Lower lobe of right lung (tissue), 2 donors: ENCODE results near the gene OR10X1. TPM values are rescaled to one million over a fixed set of nuclear protein-coding genes. Genes with fewer than 3 reads are reported as not detected.

ENCODE experiments used
- ATAC-seq, 2 donors: fragments of 200-7000 bp; cut with Tn5 transposase; one replicate each; pipeline ENCODE4 v1.9.1; 2020 to 2022; ENCODE audit warnings: mild to moderate bottlenecking in 2 of 2, moderate library complexity in 2 of 2
- DNase-seq: peaks from one replicate; pipeline ENCODE4 v3.0.0-alpha.2; 2020
- H3K27ac ChIP-seq: fragments of 200-600 bp; one replicate; pipeline ENCODE4 v1.8.0; 2022
- H3K27me3 ChIP-seq: fragments of 200-600 bp; one replicate; pipeline ENCODE4 v1.8.0; 2022; ENCODE audit warnings: low read depth
- H3K36me3 ChIP-seq: fragments of 200-600 bp; one replicate; pipeline ENCODE4 v1.8.0; 2022; ENCODE audit warnings: mild to moderate bottlenecking
- H3K4me1 ChIP-seq: fragments of 200-600 bp; one replicate; pipeline ENCODE4 v1.8.0; 2022
- H3K4me3 ChIP-seq: fragments of 200-600 bp; one replicate; pipeline ENCODE4 v1.8.0; 2022; ENCODE audit warnings: mild to moderate bottlenecking
- H3K9me3 ChIP-seq: fragments of 200-600 bp; one replicate; pipeline ENCODE4 v1.8.0; 2022
- intact Hi-C: fragments of 100-400 bp; cut with DNase I; formaldehyde crosslinking; loops from one replicate; pipeline ENCODE4 v1.11.0; 2022
- total RNA-seq: library from RNA; stranded (reverse); fragmentation: NEBNext Ultra II Directional; extraction: Animal tissue kit (Norgen Biotek cat#: 25700); gene quantifications from one replicate; pipeline ENCODE4 v1.2.1, GENCODE V29; 2021
- TF ChIP-seq, protein P1 (sequence below): fragments of 200-600 bp; IDR thresholded peaks from one replicate; pipeline ENCODE4 v1.8.0; 2022; ENCODE audit warnings: antibody characterized with exemption, mild to moderate bottlenecking
- donor health status: DM: no; HTN: yes; CAD: no; lungs with severe emphysema.

OR10X1 gene
- total RNA-seq, 1 donor from 2014 or later = not detected

DNA sequence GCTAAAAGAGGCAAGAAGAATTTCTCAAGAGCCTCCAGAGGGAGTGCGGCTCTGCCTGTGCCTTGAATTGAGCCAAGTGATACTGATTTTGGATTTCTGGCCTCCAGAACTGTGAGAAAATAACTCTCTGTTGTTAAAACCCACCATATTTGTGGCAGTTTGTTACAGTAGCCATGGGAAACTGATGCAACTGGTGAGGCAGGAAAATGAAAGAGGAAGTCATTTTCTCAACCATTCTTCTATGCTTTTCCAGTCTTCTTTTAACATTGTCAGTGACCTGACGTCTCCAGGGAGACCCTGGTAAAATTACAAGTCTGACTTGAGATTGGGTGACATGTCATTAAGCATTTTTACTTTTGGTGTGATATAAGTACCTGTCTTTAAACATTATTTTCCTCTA, 15.1 kb downstream of the OR10X1 start:
- ATAC-seq (no peak), DNase-seq (no peak)
- intact Hi-C loops = no loop called here
- H3K36me3 ChIP-seq = no peaks in the 10 kb centered on the region
- H3K27me3 ChIP-seq = no peaks in the 10 kb centered on the region
- TF ChIP-seq, protein P1, sequence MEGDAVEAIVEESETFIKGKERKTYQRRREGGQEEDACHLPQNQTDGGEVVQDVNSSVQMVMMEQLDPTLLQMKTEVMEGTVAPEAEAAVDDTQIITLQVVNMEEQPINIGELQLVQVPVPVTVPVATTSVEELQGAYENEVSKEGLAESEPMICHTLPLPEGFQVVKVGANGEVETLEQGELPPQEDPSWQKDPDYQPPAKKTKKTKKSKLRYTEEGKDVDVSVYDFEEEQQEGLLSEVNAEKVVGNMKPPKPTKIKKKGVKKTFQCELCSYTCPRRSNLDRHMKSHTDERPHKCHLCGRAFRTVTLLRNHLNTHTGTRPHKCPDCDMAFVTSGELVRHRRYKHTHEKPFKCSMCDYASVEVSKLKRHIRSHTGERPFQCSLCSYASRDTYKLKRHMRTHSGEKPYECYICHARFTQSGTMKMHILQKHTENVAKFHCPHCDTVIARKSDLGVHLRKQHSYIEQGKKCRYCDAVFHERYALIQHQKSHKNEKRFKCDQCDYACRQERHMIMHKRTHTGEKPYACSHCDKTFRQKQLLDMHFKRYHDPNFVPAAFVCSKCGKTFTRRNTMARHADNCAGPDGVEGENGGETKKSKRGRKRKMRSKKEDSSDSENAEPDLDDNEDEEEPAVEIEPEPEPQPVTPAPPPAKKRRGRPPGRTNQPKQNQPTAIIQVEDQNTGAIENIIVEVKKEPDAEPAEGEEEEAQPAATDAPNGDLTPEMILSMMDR = no peak
- no peak overlapping the region for H3K4me3 ChIP-seq
- H3K9me3 ChIP-seq = no peaks in the 10 kb centered on the region
- H3K4me1 ChIP-seq = no peaks in the 10 kb centered on the region
- no peak overlapping the region for H3K27ac ChIP-seq

DNA sequence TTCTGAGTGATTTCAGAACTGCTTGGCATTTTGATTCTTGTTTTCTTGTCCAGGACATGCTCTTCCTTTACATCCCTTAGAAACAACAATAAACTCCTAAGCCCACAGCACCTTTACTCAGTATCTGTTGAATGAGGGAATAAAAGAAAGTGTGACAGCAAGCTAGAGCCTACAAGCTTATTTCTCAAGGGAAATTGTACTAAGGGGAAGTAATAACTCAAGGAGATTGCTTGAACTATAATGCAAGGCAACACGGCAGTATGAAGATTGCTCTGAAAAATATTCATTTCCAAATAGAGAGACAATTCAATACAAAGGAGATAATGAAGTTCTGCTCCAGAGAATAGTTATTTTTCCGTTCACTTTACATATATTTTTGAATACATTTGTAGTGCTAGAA, 15.8 kb downstream of the OR10X1 start:
- intact Hi-C loops = no loop called here
- H3K4me1 ChIP-seq = no peaks in the 10 kb centered on the region
- DNase-seq (no peak), ATAC-seq (no peak)
- H3K27me3 ChIP-seq = no peaks in the 10 kb centered on the region
- TF ChIP-seq, protein P1 = no peak
- H3K36me3 ChIP-seq = no peaks in the 10 kb centered on the region
- no peak overlapping the region for H3K4me3 ChIP-seq
- H3K9me3 ChIP-seq = no peaks in the 10 kb centered on the region
- H3K27ac ChIP-seq = no peak overlapping the region

DNA sequence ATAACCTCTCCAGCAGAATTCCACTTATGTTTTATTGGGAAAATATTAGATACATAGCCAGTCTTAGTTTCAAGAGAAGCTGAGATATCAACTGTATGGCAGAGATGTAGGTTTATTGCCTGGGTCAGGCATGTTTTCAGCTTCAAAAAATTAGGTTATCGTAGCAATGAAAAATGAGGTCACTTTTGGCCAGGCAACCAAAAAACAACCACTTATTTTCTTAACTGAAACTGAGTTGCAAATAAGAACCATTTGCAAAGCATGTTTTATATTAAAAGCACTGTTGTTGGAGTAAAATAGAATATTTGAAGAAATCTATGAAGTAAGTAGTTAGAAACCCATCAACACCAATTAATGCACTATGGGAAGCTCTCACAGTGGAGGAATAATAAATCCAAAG, 20.0 kb downstream of the OR10X1 start:
- TF ChIP-seq, protein P1 = no peak
- intact Hi-C loops = no loop called here
- ATAC-seq (no peak), DNase-seq (no peak)
- H3K27me3 ChIP-seq = no peaks in the 10 kb centered on the region
- no peak overlapping the region for H3K4me3 ChIP-seq
- no peaks in the 10 kb centered on the region for H3K4me1 ChIP-seq
- H3K27ac ChIP-seq = no peak overlapping the region
- H3K9me3 ChIP-seq = no peaks in the 10 kb centered on the region
- H3K36me3 ChIP-seq = no peaks in the 10 kb centered on the region

DNA sequence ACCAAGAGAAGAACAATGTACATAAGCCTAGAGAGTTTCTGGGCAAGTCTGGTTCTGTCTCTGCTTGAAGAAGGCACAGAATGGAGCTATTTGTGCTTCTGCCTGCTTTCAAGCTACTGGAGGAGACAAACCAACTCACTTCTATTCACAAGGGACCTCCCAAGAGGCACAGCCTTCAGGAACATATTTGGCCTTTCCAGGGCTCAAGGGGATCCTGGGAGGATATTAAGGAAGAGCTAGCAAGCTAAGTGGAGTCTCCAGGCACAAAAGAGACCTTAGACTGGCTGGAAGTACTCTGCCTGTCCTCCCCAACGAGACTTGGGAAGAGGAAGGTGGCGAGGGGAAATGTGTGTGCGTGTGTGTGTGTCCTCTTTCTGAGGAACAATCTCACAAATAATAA, 25.3 kb downstream of the OR10X1 start, which contains the start of gene OR6Y1:
OR6Y1 (minus strand) TSS at position 54 of the 400 bp plus-strand sequence. CDS start 6,300 bp downstream, outside the sequence.
- no peak within 1 kb of the TSS for H3K27ac ChIP-seq
- no peaks in the 10 kb centered on the region for H3K4me1 ChIP-seq
- no peaks in the 10 kb centered on the region for H3K9me3 ChIP-seq
- H3K27me3 ChIP-seq = no peaks in the 10 kb centered on the region
- intact Hi-C loops = no loop called here
- TF ChIP-seq, protein P1 = no peak
- no peaks in the 10 kb centered on the region for H3K36me3 ChIP-seq
- H3K4me3 ChIP-seq = no peak within 1 kb of the TSS
- ATAC-seq (no peak), DNase-seq (no peak)

DNA sequence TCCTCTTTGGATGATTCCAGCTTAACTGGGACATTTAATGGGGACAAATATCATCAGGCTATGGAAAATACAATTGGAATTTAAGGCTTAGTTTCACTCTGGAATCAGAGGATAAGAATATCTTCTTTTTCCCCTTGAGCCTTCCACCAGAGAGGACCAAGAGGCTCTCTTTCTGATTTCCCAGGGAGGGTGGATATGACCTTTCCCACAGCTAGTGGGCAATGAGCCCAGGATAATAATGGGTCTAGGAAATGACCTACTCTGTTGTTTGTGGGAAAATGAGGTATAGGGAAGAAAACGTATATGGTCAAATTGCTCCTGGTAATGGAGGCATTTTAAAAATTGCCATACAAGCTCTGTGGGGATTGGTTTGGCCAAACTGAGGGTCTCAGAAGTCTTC, 27.4 kb downstream of the OR10X1 start:
- DNase-seq (no peak), ATAC-seq (no peak)
- Histone ChIP-seq H3K36me3 (no peaks in the 10 kb centered on the region), H3K27me3 (no peaks in the 10 kb centered on the region), H3K9me3 (no peaks in the 10 kb centered on the region), H3K4me1 (no peaks in the 10 kb centered on the region), H3K4me3 (no peak overlapping the region), H3K27ac (no peak overlapping the region)
- TF ChIP-seq, protein P1 = no peak
- intact Hi-C loops = no loop called here

DNA sequence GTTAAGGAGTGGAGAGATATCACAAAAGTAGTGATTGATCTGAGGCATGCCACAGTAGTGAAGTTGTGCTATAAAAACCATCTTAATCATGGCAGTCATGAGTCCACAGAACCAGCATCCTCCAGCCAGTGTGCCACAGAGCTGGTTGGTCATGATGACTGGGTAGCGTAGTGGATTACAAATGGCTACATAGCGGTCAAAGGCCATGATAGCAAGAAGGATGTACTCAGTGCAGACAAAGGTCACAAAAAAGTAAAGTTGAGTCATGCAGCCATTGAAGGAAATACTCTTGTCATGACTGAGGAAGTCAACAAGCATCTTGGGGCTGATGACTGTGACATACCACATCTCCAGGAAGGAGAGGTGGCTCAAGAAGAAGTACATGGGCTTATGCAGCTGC, 32.2 kb downstream of the OR10X1 start:
- no peak for DNase-seq
- no peaks in the 10 kb centered on the region for H3K4me1 ChIP-seq
- no peaks in the 10 kb centered on the region for H3K27me3 ChIP-seq
- no peak for ATAC-seq
- no peaks in the 10 kb centered on the region for H3K36me3 ChIP-seq
- H3K27ac ChIP-seq = no peak overlapping the region
- no peak overlapping the region for H3K4me3 ChIP-seq
- TF ChIP-seq, protein P1 = no peak
- H3K9me3 ChIP-seq = no peaks in the 10 kb centered on the region
- intact Hi-C loops = no loop called here
